GM21423 (cell line): ENCODE measurements around the gene TNFAIP1.
A peak's percentile ranks its signal among the peaks of the same experiment; 100 is the strongest.
"Not testable (repeated sequence)": the region's sequence is repeated elsewhere in the genome, so short reads cannot be mapped to it uniquely, and the experiment has no call there.

ENCODE experiments used
- ATAC-seq: cut with Tn5 transposase; IDR thresholded peaks from one replicate; pipeline ENCODE4 v1.9.1; 2021; ENCODE audit warnings: mild to moderate bottlenecking, moderate library complexity; ENCODE audit not compliant: unreplicated experiment

TNFAIP1 gene

DNA sequence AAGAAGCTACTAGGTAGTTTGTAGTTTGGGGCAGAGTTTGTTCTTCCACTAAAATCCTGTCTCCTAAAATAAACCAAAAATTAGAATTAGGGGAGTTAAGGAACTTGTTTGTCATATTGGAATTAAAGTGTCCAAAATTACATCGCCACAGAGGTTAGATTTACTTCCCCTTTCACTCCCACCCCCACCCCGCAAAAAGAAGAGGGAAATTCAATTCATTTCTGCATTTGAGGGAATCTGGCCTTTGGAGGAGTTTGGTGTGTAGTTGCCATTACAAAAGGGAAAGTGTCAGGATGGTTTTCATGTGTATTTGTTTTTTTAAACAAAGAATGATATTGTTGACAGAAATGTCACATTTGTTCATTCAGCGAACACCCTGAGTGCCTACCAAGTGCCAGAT is 10.8 kb upstream of the TNFAIP1 start:
- ATAC-seq: no peak

DNA sequence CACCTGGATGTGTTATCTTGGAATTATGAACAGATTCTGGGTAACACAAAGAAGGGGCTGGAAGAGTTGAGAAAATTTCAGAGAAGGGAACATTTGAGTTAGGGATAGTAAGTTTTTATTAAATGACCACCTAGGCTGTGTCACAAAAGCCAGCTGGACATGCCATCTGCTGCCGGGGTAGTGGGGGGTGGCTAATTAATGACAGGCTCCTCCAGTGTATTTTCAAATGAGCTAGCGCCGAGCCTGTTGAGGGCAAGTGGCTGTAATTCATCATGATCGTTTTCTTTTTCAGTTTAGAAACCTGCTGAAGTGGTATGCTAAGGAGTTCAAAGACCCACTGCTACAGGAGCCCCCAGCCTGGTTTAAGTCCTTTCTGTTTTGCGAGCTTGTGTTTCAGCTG is 10.3 kb upstream of the TNFAIP1 start:
- no peak for ATAC-seq

DNA sequence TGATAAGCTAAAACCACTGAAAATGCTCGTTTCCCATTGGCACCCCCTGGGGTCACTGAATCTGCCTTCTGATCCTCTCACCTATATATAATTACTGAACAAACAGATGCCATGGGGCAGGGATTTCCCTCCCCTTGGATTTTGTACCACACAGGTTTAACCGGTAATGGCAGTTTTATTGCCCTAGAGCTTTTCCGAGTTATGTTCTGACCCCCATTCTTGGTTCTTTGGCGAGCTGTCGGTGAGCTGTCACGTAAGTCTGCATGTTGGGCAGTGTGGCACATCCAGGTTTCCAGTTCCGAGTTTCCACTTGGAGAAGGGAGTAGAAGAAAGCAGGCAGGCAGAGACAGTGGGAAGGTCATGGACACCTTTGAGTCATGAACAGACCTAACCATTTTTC is 9.4 kb upstream of the TNFAIP1 start:
- ATAC-seq: no peak

GRCh38 chr17:28327031-28327607 is 8.4 kb upstream of the TNFAIP1 start:
- ATAC-seq: peak; percentile 50

GRCh38 chr17:28327709-28328108 is 7.9 kb upstream of the TNFAIP1 start:
- no peak for ATAC-seq

DNA sequence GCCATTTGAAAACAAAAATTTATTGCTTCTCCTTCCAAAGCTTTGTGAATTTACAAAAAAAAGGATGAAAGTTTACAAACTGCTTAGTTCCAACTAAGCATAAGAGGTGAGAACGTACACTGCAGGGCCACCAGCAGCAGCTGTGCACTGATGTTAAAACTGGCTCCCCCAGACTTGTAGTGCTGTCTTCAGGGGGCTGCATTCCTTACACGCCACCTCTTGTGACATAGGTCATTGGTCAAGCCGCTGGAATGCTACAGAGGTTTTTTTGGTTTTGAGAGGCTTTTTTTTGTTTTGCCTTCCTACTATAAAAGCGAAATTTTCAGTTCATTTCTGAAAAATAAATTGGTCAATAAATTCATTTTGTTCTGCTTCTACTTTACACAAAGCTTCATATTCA is 7.2 kb upstream of the TNFAIP1 start:
- ATAC-seq: no peak

DNA sequence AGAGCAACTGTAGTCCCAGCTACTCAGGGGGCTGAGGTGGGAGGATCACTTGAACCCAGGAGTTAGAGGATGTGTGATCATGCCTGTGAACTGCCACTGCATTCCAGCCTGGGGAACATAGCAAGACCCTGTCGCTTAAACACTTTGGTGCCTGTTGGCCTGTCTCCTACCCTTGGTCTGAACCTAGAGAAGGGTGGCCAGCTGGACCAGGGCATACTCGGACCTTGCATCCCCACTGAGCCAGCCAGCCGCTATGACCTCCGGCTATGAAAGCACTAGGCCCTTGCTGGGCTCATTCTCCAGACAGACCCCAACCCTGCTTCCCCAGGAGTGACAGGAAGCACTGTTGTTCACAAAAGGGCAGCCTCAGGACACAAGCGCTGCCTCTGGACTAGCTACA is 4.9 kb upstream of the TNFAIP1 start:
- no peak for ATAC-seq

GRCh38 chr17:28331891-28332420 is 3.6 kb upstream of the TNFAIP1 start:
- no peak for ATAC-seq

DNA sequence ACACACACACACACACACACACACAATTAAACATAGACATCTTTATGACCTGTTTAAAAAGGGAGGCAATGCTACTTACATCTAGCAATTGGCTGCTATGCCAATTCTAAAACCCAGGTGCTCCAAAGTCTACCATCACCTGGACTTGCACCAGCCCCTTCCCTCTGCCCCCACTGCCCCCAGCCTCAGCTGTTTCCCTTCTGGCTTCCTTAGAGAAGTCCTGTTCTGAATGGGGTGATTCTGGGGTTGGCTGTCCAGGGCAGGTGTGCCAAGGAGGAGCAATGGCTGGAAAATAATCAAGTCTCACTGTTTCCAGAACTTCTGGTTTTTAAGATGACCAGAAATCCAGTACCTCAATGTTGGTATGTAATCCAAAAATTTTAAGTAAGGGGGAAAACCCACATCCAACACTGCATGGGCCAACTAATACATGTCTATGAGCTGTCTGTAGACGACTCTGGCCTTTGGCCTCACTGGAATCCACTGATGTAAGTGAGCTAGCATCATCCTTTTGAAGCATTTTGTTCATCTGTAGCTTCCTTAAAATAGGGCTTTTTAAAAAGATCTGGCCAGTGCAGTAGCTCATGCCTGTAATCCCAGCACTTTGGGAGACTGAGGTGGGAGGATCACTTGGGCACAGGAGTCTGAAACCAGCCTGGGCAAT is 2.3 kb upstream of the TNFAIP1 start:
- no peak for ATAC-seq

- no peak for ATAC-seq
These were observed 1.4 kb upstream of the TNFAIP1 start for GRCh38 chr17:28334171-28334570.

DNA sequence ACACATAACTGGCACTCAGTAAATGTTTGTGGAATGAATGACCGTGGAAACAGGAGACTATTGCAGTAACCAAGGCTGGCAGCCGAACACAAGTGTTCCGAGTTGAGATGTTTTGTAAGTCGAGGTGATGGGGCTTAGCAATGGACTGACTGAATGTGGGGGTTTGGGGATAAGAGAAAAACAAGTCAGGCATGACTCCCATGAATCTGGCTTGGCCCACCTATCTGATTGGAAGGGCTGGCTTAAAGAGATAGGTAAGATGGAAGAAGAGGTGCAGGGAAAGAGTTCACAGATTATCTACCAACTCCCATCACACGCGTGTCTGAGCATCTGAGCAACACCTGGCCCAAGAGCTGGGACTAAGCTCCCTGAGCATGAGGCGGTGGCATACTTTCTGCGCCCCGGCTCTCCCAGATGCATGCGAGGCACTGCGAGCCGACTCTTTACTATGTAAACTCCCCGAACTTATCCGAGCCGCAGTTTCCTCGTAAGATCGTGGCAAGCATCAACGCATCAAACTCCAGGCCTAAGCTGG is 828 bp upstream of the TNFAIP1 start:
- no peak for ATAC-seq

DNA sequence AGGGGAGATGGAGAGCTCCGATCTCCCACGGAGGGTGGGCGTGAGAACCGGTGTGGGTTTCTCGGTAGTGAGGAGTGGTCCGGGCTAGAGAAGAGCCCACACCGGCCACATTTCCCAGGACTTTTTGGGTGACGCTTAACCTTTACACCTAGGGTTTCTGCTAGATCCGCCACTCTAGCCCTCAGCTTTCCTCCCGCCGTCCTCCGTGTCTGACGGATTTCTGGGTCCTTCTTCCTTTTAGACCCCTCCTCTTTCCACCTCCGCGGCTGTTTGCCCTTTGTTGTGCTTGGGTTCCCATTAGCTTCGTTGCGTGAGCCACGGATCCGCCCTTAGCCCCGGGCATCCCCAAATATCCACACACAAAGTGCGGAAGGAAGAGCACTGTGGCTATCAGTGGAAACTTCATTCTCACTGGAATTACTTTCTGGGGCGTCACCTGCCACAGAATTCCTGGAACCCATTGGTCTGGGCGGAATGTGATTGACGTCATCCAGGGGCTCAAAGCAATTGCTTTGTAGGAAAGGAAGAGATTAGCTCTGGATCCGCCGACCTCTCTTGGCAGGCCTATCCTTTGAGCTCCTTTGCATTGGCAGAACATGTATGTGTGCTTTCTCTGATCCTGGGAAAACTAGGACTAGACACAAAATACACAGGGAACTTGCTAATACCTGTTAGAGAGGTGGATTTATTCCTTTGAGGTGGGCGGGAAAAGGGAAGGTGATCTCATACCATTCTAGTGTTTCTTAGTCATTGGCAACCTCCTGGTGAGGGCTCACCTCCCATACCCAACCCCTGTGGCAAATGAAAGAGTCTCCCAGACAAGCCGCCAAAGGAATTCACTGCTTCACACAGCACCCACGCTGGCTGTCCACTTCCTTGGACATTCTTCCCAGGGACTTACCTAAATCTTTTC is 654 bp downstream of the TNFAIP1 start:
- no peak for ATAC-seq

DNA sequence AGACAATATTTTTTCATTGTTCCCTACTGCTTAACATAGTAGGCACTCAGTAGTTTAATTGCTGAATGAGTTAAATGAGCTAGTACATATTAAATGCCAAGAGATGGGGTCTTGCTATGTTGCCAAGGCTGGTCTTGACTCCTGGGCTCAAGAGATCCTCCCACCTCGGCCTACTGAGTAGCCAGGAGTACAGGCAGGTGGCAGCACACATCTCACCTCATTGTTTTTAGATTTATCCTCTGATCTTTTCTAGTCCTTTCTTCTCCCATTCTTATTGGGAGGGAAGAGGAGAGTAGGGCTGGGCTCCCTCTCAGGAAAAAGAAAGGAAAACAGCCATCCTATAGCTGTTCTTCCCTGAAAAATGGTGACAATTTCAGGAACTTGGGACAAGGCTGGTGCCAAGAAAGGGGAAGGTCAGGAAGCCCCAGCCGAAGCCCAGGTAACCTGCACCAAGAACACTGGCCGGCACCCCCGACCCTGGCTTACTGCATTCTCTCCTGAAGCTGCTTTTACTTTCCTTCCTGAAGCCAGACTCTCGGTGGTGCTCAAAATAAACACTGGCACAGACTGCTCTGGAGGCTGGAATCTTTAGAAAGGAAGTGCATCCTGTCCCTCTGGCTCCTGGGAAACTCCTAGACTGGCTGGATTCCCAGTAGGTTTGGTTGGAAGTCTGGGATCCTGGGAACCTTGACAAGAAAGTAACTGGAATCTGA is 2.7 kb downstream of the TNFAIP1 start:
- ATAC-seq: no peak

GRCh38 chr17:28338769-28339212 is 3.2 kb downstream of the TNFAIP1 start:
- not testable (repeated sequence) for ATAC-seq

- ATAC-seq: no peak
These were observed 3.9 kb downstream of the TNFAIP1 start for GRCh38 chr17:28339431-28339830.

- no peak for ATAC-seq
These were observed 4.8 kb downstream of the TNFAIP1 start for GRCh38 chr17:28340374-28340773.

- no peak for ATAC-seq
These were observed 6.0 kb downstream of the TNFAIP1 start for GRCh38 chr17:28341516-28341915.

GRCh38 chr17:28342313-28342712 is 6.8 kb downstream of the TNFAIP1 start:
- ATAC-seq: no peak

DNA sequence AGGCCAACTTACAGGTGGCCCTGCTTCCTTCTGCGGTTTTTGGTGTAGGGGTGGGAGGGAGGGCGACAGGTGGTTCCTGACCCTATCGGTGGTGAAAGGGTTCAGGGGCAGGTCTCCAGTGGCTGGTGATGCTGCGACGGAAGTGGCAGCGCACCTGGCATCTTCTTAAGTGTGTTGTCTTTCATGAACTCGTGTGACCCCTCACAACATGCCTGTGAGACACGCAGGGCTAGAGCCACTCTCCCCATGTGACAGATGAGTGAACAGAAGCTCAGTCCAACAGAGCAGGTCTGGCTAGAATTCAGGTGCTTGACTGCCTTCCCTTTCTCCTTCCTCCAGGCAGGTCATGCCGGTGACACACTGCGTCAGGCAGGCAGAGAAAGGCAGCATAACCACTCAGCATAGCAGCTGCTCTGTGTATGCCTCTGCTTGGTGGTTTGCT is 8.0 kb downstream of the TNFAIP1 start:
- no peak for ATAC-seq

- ATAC-seq: no peak
These were observed 8.4 kb downstream of the TNFAIP1 start for GRCh38 chr17:28344011-28344410.
